ENCODE results near the gene FBXW4.

The FBXW4 gene

DNA sequence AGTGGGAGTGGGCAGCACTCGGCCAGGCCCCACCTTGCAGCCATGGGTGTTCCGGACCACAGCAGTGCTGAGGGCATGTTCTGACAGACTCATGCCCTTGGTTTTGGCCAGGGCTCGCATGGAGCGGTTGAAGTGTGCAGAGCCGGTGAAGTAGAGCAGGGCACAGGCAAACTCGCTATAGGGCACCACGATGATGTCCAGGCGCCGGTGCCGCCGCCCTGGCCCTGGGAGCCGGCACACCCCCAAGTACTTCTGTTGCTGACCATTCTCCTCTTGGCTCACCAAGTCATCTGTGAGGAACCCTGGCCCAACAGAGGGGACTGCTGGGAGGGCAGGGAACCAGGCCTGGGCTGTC, 115.5 kb downstream of the FBXW4 start:
- no peak for DNase-seq

DNA sequence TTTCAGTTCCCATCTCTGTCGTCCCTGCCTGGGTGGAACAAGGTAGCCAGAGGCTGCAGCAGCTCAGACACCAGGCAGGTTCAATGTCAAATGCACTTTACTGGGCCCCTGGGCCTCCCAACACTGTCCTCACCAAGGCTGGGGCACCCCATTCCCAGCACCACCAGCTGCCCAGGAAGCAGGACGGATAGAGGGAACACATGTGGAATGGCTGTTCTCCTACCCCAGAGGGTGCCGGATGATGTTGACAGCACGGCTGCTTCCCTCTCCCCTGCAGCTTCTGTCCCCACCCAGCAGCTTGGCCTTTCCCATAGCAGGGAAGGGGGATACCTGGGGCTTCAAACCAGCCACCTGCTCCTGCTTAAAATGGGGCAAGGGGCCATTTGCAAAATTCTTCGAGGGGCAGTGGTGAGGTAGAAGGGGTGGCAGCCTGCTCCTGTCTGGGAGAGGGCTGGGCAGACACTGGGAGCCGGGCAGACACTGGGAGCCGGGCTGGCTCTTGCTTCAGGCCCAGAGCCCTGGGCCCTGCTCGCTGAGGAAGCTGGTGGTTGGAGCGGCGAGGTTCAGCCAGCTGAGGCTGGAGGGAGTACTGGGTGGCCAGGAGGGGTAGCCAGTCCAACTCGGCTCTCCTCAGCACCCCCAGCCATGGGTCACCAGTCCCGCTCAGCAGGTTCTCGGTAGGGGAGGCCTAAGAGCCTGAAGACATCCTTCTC, 116.0 kb downstream of the FBXW4 start:
- no peak for DNase-seq

DNA sequence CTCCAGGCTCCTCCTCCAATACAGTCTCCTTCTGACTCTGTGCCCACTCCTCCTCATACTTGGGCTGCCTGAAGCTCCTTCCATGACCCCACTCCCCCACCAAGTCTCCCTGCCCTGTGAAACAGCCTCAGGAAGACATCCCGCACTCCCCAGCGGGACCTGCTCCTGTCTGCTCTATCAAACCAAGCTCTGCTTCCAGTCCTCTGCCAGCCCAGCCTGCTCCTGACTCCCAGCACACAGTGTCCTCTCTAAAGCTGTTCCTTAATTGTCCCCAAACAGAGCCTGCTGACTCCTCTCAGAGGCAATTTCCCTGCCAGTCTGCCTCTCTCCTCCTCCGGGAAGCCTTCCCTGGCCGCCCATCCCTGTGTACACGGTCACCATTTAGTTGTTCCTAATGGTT, 116.8 kb downstream of the FBXW4 start:
- no peak for DNase-seq

DNA sequence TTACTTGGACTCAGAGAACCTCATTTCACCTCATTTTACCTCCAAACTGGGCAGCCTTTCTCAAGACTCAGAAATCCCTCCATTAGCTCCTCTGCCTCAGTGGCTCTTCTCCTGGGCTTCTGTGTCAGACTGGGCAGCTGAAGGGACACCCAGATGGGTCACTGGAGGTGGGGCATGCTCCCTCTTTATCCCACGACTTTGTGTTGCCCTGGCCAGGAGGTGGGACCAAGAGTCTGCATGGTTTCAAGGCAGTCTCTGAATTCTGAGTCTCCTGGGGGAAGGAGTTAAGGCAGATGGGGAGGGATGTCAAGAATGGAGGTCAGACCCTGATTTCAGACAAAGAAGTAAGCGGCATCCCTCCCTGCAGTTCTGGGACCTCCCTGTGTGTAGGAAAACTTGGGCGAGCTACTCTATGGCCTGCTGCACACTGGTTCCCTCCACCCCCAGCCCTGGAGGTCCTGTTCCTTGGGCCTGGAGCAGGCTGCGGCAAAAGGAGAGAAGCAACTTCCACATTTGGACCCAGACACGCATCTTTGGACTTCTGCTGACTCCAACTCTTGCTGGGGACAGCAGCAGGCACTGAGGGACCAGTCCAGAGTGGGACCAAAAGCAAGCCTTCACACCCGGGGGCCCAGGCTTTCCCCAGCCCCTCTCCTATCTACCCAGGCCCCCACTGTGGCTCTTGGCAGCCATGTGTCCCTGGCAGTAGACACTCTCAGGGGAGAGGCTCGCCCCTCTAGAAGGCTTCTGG, 117.7 kb downstream of the FBXW4 start:
- no peak for DNase-seq

- no peak for DNase-seq
Observed at GRCh38 chr10:101576211-101576863, 118.6 kb downstream of the FBXW4 start.

GRCh38 chr10:101575580-101576210, 119.3 kb downstream of the FBXW4 start:
- DNase-seq: no peak

DNA sequence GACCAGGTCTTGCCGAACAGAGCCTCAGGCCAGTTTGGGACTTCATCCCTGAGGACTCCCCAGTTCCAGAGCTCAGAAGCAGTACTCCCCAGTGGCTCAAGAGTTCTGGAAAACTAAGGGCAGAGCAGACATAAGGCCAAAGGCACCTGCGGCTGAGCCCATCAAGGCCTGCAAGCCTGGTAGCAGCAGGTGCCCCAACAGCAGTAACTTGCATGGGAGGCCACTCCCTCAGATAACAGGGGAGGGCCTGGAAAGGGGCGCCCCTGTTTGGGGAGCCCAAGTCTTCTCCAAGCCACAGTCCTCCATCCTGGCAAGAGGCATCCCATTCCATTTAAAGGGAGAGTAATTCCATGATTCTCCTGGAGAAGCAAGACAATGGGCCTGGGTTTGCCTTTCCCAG, 119.9 kb downstream of the FBXW4 start:
- no peak for DNase-seq

- DNase-seq: no peak
Observed at GRCh38 chr10:101573885-101574753, 120.9 kb downstream of the FBXW4 start.

GRCh38 chr10:101572785-101573184, 122.2 kb downstream of the FBXW4 start:
- no peak for DNase-seq

DNA sequence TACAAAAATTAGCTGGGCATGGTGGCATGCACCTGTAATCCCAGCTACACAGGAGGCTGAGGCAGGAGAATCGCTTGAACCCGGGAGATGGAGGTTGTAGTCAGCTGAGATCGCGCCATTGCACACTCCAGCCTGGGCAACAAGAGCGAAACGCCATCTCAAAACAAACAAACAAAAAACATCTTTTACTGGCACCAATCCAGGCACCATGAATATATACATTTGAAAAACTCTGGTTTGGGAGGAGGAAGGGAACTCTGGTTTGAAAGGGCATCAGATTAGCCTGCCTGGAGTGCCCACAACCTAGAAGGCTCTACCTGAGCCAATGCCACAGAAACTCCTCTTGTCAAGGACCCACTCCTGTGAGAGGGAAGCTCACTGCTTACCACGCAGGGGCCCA, 122.8 kb downstream of the FBXW4 start:
- no peak for DNase-seq

GRCh38 chr10:101571271-101571925, 123.6 kb downstream of the FBXW4 start:
- DNase-seq: no peak

- no peak for DNase-seq
Observed at GRCh38 chr10:101570428-101571270, 124.3 kb downstream of the FBXW4 start.

- peak; percentile 70 for DNase-seq
Observed at GRCh38 chr10:101569622-101570427, 125.1 kb downstream of the FBXW4 start.

GRCh38 chr10:101569323-101569621, 125.7 kb downstream of the FBXW4 start:
- no peak for DNase-seq

DNA sequence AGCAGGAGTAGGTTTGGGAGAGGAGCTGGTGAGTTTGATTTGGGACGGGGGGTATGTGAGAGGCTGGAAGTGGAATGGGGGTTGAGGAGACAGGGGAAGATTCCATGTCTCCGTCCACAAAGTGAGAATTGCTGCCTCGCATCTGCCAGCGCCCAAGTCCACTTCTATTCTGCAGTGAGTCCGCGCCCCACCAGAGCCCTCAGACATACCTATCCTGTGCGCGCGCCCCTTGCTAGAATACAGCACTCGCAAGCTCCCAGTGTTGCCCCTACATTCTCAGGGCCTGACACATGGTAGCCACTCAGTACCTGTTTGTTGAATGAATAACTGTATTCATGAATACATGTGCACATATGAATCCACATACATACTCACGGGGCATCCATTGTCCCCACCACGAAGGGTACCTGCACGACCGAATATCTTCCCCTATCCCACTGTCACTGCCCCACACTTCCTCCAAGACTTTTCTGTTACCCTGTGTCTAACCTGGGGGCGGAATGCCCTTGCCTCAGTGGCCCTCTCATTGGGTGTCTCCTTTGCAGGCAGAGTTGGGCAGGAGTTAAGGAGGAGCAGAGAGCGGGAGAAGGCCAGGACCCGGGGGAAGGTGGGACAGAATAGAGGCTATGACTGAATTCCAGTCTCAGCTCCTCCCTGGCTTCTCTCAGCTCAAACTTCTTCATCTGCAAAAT, 126.8 kb downstream of the FBXW4 start:
- DNase-seq: no peak

DNA sequence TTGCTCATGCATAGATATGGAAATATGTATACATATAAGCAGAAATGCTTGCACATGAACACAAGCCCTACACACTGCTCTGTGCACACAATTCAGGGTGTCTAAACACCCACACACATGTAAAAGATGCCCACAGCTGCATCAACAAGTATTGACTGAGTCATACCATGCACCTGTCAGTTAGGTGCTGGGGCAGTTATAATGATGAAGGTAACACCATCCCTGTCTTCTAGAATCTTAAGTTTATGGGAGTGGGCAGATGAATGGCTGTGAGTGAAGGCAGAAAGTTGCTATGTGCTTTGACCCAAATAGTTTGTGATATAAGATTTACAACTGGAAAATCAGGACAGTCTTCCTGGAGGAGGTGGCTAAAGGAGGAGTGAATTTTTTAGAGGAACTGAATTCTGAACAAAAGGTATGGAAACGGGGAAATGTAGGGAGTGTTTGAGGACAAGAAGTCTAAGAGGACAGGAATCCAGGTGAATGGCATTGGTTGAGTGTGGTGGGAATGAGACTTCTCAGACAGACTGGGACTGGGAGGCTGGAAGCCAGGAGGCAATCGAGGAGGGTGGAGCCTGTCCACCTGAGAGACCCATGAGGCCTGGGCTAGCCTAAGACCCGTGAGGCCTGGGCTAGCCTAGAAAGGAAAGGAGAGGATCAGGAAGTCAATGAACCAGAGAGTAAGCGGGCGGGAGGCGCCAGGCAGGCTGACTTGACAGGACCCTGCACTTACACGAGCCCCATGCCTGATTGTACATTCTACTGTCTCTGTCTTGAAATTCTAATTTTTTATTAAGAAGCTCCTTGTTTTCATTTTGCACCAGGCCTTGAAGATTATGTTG, 127.6 kb downstream of the FBXW4 start:
- no peak for DNase-seq

DNA sequence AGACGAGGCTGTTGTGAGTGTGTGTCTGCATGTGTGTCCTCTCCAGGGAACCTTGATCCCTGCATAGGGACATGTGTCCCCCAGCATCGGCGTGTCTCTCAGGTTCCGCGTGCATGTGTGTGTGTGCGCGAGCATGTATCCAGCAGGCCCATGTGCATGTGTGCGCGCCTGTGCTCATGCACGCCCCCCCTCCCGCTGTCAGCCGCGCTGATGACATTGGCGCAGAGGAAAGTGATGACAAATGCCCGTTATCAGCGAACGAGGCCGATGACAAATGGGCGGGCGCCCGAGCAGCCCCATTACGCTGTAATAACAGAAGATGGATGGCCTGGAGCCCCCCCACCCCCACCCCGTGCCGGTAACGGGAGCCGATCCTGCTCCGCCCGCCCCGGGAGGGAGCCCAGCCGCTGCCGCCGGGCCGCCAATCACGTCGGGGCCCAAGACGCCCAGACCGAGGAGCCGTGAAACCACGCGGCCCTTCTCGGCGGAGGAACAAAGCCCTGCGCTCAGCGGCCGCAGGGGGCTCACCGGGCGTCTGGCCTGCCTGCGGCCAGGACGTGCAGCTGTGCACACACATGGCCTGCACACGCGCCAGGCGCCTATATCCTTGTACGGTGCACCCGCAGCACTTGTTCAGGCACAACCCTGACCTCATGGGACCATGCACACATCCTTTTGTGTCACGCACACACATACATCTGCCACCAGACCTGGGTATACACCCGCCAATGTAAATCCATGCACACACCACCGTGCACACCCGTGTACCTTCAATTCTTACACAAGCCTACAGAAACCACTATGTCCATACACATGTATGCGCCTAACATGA, 128.4 kb downstream of the FBXW4 start:
- no peak for DNase-seq

DNA sequence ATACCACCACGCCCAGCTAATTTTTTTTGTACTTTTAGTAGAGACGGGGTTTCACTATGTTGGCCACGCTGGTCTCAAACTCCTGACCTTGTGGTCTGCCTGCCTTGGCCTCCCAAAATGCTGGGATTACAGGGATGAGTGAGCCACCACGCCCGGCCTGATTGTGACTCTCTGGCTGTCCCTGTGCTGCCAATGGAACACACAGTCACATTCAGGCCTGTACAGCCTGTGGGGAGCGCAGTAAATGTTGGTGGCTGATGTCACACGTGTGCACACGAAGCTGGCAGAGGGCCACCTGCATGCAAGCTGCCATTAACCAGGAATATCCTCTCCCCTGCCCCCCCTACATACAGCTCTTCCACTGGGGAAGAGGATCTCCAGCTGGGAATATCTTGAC, 129.0 kb downstream of the FBXW4 start:
- no peak for DNase-seq
